Thymus (tissue), 11 donors: ENCODE data around the gene RAP1A. TPM values are rescaled to one million over a fixed set of nuclear protein-coding genes. Genes with fewer than 3 reads are reported as not detected.
"Not testable (repeated sequence)": the region's sequence is repeated elsewhere in the genome, so short reads cannot be mapped to it uniquely, and the experiment has no call there.

Experiments used
- DNase-seq, 9 donors: peaks; one replicate each; pipeline ENCODE4 v3.0.0-alpha.2; 2013; ENCODE audit warnings: low spot score in 9 of 9, low read depth in 6 of 9, missing footprints in 1 of 9
- H3K27ac ChIP-seq, 2 donors: one replicate each; pipeline ENCODE4 v1.5.1; 2013; ENCODE audit warnings: control low read depth in 1 of 2, low read depth in 1 of 2, low read length in 1 of 2, mild to moderate bottlenecking in 1 of 2, moderate library complexity in 1 of 2
- H3K27me3 ChIP-seq, 2 donors: one replicate each; pipeline ENCODE4 v1.5.1; 2013; ENCODE audit warnings: low read length in 1 of 2; ENCODE audit not compliant: control insufficient read depth in 2 of 2, insufficient read depth in 1 of 2
- H3K36me3 ChIP-seq, 2 donors: one replicate each; pipeline ENCODE4 v1.5.1; 2013; ENCODE audit warnings: low read length in 1 of 2, mild to moderate bottlenecking in 1 of 2, moderate library complexity in 1 of 2; ENCODE audit not compliant: control insufficient read depth in 2 of 2, insufficient read depth in 2 of 2
- H3K4me1 ChIP-seq, 2 donors: one replicate each; pipeline ENCODE4 v1.5.1; 2013; ENCODE audit warnings: low read length in 2 of 2; ENCODE audit not compliant: control insufficient read depth in 2 of 2, insufficient read depth in 2 of 2
- H3K4me3 ChIP-seq, 2 donors: one replicate each; pipeline ENCODE4 v1.5.1; 2013; ENCODE audit warnings: low read length in 2 of 2, control low read depth in 1 of 2, mild to moderate bottlenecking in 1 of 2
- H3K9me3 ChIP-seq, 2 donors: one replicate each; pipeline ENCODE4 v1.5.1; 2013; ENCODE audit warnings: low read length in 1 of 2, mild to moderate bottlenecking in 1 of 2; ENCODE audit not compliant: control insufficient read depth in 2 of 2, insufficient read depth in 1 of 2
- WGBS: extraction: QIAGEN DNeasy Blood & Tissue Kit; methylation state at CpG from one replicate; pipeline ENCODE4 v1.1.7; 2013; 5-methylcytosine and 5-hydroxymethylcytosine counted together
- polyA plus RNA-seq: library from polyadenylated mRNA; stranded (reverse); fragments of 200-250 nt; gene quantifications from one replicate; pipeline ENCODE4 v1.2.3, GENCODE V29; 2013
- total RNA-seq: library from RNA; stranded (reverse); fragments of 120-200 nt; gene quantifications from one replicate; pipeline ENCODE4 v1.2.4, GENCODE V29; 2013
- donor health status: healthy.

The RAP1A gene
- total and polyA plus RNA-seq, 2 donors = 29.6 to 123 TPM

- 96% methylated on average over 4 of the region's 4 CpGs for WGBS
- Histone ChIP-seq H3K4me1 (peaks cover 15 to 62% of the 10 kb centered on the region in 2 donors), H3K27ac (no peak overlapping the region), H3K4me3 (no peak overlapping the region), H3K36me3 (no peaks in the 10 kb centered on the region), H3K9me3 (peaks cover 0 to 6% of the 10 kb centered on the region in 2 donors), H3K27me3 (peaks cover 27 to 35% of the 10 kb centered on the region in 2 donors)
- no peak for DNase-seq
Observed at GRCh38 chr1:111736548-111737215, 117.1 kb downstream of the RAP1A start.

- Histone ChIP-seq H3K4me1 (peaks cover 15 to 62% of the 10 kb centered on the region in 2 donors), H3K9me3 (peaks cover 0 to 6% of the 10 kb centered on the region in 2 donors), H3K4me3 (peak overlapping the region; percentile 71 to 74), H3K27me3 (peaks cover 34 to 43% of the 10 kb centered on the region in 2 donors), H3K27ac (peak overlapping the region in 1 of 2 donors; percentile 81), H3K36me3 (no peaks in the 10 kb centered on the region)
- 62% methylated on average over 8 of the region's 8 CpGs for WGBS
- DNase-seq = peak in 1 of 9 donors; percentile 16
Observed at GRCh38 chr1:111737216-111738132, 117.9 kb downstream of the RAP1A start.

GRCh38 chr1:111738133-111738435, 118.5 kb downstream of the RAP1A start:
- H3K4me1 ChIP-seq = peaks cover 15 to 62% of the 10 kb centered on the region in 2 donors
- peaks cover 37 to 49% of the 10 kb centered on the region in 2 donors for H3K27me3 ChIP-seq
- no peak for DNase-seq
- H3K4me3 ChIP-seq = peak overlapping the region; percentile 71 to 74
- no peaks in the 10 kb centered on the region for H3K36me3 ChIP-seq
- H3K27ac ChIP-seq = peak overlapping the region in 1 of 2 donors; percentile 81
- peaks cover 0 to 6% of the 10 kb centered on the region in 2 donors for H3K9me3 ChIP-seq
- WGBS = 13% methylated on average over 9 of the region's 9 CpGs

GRCh38 chr1:111738436-111739193, 119.0 kb downstream of the RAP1A start:
- Histone ChIP-seq H3K27me3 (peaks cover 40 to 55% of the 10 kb centered on the region in 2 donors), H3K4me1 (peaks cover 15 to 57% of the 10 kb centered on the region in 2 donors), H3K36me3 (no peaks in the 10 kb centered on the region), H3K9me3 (peaks cover 0 to 6% of the 10 kb centered on the region in 2 donors), H3K4me3 (peak overlapping the region; percentile 71 to 74), H3K27ac (peak overlapping the region; percentile 76 to 81)
- DNase-seq = peak in 6 of 9 donors; percentile 43 to 83 (median 66)
- under 1% methylated on average over 61 of the region's 61 CpGs for WGBS

- H3K4me1 ChIP-seq = peaks cover 15 to 50% of the 10 kb centered on the region in 2 donors
- H3K27me3 ChIP-seq = peaks cover 40 to 58% of the 10 kb centered on the region in 2 donors
- H3K9me3 ChIP-seq = peaks cover 0 to 6% of the 10 kb centered on the region in 2 donors
- under 1% methylated on average over 59 of the region's 59 CpGs for WGBS
- peak within 1 kb of the TSS; percentile 76 to 81 for H3K27ac ChIP-seq
- H3K36me3 ChIP-seq = no peaks in the 10 kb centered on the region
- H3K4me3 ChIP-seq = peak within 1 kb of the TSS; percentile 71 to 74
- peak in 5 of 9 donors; percentile 32 to 76 (median 53) for DNase-seq
Observed at GRCh38 chr1:111739194-111739924, 119.8 kb downstream of the RAP1A start, which contains the start of gene INKA2. INKA2 (minus strand) TSS chr1:111739395; CDS start chr1:111739242, 153 bp downstream.

- H3K9me3 ChIP-seq = peaks cover 0 to 6% of the 10 kb centered on the region in 2 donors
- peaks cover 15 to 50% of the 10 kb centered on the region in 2 donors for H3K4me1 ChIP-seq
- H3K36me3 ChIP-seq = no peaks in the 10 kb centered on the region
- H3K4me3 ChIP-seq = peak overlapping the region; percentile 71 to 74
- H3K27ac ChIP-seq = peak overlapping the region in 1 of 2 donors; percentile 67
- DNase-seq = peak in 2 of 9 donors; percentile 37 to 55
- WGBS = 2% methylated on average over 63 of the region's 63 CpGs
- H3K27me3 ChIP-seq = peaks cover 40 to 58% of the 10 kb centered on the region in 2 donors
Observed at GRCh38 chr1:111739925-111740765, 120.6 kb downstream of the RAP1A start.

GRCh38 chr1:111742292-111742691, 122.7 kb downstream of the RAP1A start:
- 98% methylated on average over 14 of the region's 14 CpGs for WGBS
- DNase-seq, H3K27ac ChIP-seq, H3K36me3 ChIP-seq, H3K4me3 ChIP-seq, H3K9me3 ChIP-seq: not testable (repeated sequence)
- Histone ChIP-seq H3K4me1 (peaks cover 15 to 47% of the 10 kb centered on the region in 2 donors), H3K27me3 (peaks cover 38 to 58% of the 10 kb centered on the region in 2 donors)
